Measurements from ENCODE around the gene MAN1A1. TPM values are rescaled to one million over a fixed set of nuclear protein-coding genes. Genes with fewer than 3 reads are reported as not detected.

MAN1A1 gene
- polyA plus RNA-seq, 1 donor (not counting 4 experiments of a cell fraction or from before 2014, with no cell fraction given) = 20.2 TPM

- H3K27ac ChIP-seq (ENCODE audit: control insufficient read depth, insufficient read depth, low read length) = no peak overlapping the region
- H3K36me3 ChIP-seq (ENCODE audit: control insufficient read depth in 2 of 2, extremely low read depth in 1 of 2, insufficient read depth in 2 of 2, low read length in 2 of 2) = no peaks in the 10 kb centered on the region
- no peaks in the 10 kb centered on the region for H3K4me1 ChIP-seq (ENCODE audit: control insufficient read depth, extremely low read depth, insufficient read depth, low read length)
- no peak overlapping the region for H3K4me3 ChIP-seq (ENCODE audit: control insufficient read depth in 2 of 3, extremely low read depth in 1 of 3, insufficient read depth in 2 of 3, low read depth in 1 of 3, low read length in 3 of 3)
- H3K9me3 ChIP-seq (ENCODE audit: control insufficient read depth, low read depth, low read length) = no peaks in the 10 kb centered on the region
- H3K27me3 ChIP-seq (ENCODE audit: control insufficient read depth, extremely low read depth, insufficient read depth, low read length) = no peaks in the 10 kb centered on the region
- no peak overlapping the region for H2AFZ ChIP-seq (ENCODE audit: control insufficient read depth, low read length)
- H3K4me2 ChIP-seq (ENCODE audit: control insufficient read depth, extremely low read depth, insufficient read depth, low read depth, low read length) = no peak overlapping the region
- H3K9ac ChIP-seq (ENCODE audit: control insufficient read depth, extremely low read depth, insufficient read depth, low read length) = no peak overlapping the region
- no peak for FAIRE-seq
- no peak for TF ChIP-seq CTCF (optimal IDR thresholded peaks at IDR 0.05 in 1 of 3, IDR thresholded peaks at IDR 0.05 in 1 of 3, conservative IDR thresholded peaks at IDR 0.05 in 1 of 3; ENCODE audit: extremely low read depth in 1 of 3, insufficient read depth in 2 of 3, low read length in 3 of 3)
- TF ChIP-seq EZH2 (IDR thresholded peaks at IDR 0.05; ENCODE audit: low read length) = no peak
- H4K20me1 ChIP-seq (ENCODE audit: control insufficient read depth, extremely low read depth, insufficient read depth, low read length) = no peaks in the 10 kb centered on the region
- no peak for DNase-seq (ENCODE audit: low read depth, low spot score)
- no peaks in the 10 kb centered on the region for H3K9me1 ChIP-seq (ENCODE audit: control insufficient read depth, extremely low read depth, insufficient read depth, low read length)
- dilution Hi-C loops (cut with MboI; ENCODE audit: extremely low pct_ligation_motif_present, low sequenced_read_pairs) = no loop called here
- no peaks in the 10 kb centered on the region for H3K79me2 ChIP-seq (ENCODE audit: control insufficient read depth, insufficient read depth, low read length)
Observed at GRCh38 chr6:119247504-119247903, 102.1 kb downstream of the MAN1A1 start.

- Histone ChIP-seq H3K27me3 (ENCODE audit: control insufficient read depth, extremely low read depth, insufficient read depth, low read length) (no peaks in the 10 kb centered on the region), H3K9me1 (ENCODE audit: control insufficient read depth, extremely low read depth, insufficient read depth, low read length) (no peaks in the 10 kb centered on the region), H3K9me3 (ENCODE audit: control insufficient read depth, low read depth, low read length) (no peaks in the 10 kb centered on the region), H3K4me2 (ENCODE audit: control insufficient read depth, extremely low read depth, insufficient read depth, low read depth, low read length) (no peak overlapping the region), H3K79me2 (ENCODE audit: control insufficient read depth, insufficient read depth, low read length) (no peaks in the 10 kb centered on the region), H3K27ac (ENCODE audit: control insufficient read depth, insufficient read depth, low read length) (no peak overlapping the region), H4K20me1 (ENCODE audit: control insufficient read depth, extremely low read depth, insufficient read depth, low read length) (no peaks in the 10 kb centered on the region), H3K36me3 (ENCODE audit: control insufficient read depth in 2 of 2, extremely low read depth in 1 of 2, insufficient read depth in 2 of 2, low read length in 2 of 2) (no peaks in the 10 kb centered on the region), H2AFZ (ENCODE audit: control insufficient read depth, low read length) (no peak overlapping the region), H3K4me3 (ENCODE audit: control insufficient read depth in 2 of 3, extremely low read depth in 1 of 3, insufficient read depth in 2 of 3, low read depth in 1 of 3, low read length in 3 of 3) (no peak overlapping the region), H3K4me1 (ENCODE audit: control insufficient read depth, extremely low read depth, insufficient read depth, low read length) (peaks cover 7% of the 10 kb centered on the region), H3K9ac (ENCODE audit: control insufficient read depth, extremely low read depth, insufficient read depth, low read length) (no peak overlapping the region)
- DNase-seq (ENCODE audit: low read depth, low spot score) (no peak), FAIRE-seq (no peak)
- TF ChIP-seq CTCF (optimal IDR thresholded peaks at IDR 0.05 in 1 of 3, IDR thresholded peaks at IDR 0.05 in 1 of 3, conservative IDR thresholded peaks at IDR 0.05 in 1 of 3; ENCODE audit: extremely low read depth in 1 of 3, insufficient read depth in 2 of 3, low read length in 3 of 3) = no peak
- no peak for TF ChIP-seq EZH2 (IDR thresholded peaks at IDR 0.05; ENCODE audit: low read length)
- dilution Hi-C loops (cut with MboI; ENCODE audit: extremely low pct_ligation_motif_present, low sequenced_read_pairs) = no loop called here
Observed at GRCh38 chr6:119243657-119244056, 105.9 kb downstream of the MAN1A1 start.

Measured in keratinocyte (primary cell).